Measurements from ENCODE around the gene STK16.
"Not testable (repeated sequence)": the region's sequence is repeated elsewhere in the genome, so short reads cannot be mapped to it uniquely, and the experiment has no call there.

Gene STK16

DNA sequence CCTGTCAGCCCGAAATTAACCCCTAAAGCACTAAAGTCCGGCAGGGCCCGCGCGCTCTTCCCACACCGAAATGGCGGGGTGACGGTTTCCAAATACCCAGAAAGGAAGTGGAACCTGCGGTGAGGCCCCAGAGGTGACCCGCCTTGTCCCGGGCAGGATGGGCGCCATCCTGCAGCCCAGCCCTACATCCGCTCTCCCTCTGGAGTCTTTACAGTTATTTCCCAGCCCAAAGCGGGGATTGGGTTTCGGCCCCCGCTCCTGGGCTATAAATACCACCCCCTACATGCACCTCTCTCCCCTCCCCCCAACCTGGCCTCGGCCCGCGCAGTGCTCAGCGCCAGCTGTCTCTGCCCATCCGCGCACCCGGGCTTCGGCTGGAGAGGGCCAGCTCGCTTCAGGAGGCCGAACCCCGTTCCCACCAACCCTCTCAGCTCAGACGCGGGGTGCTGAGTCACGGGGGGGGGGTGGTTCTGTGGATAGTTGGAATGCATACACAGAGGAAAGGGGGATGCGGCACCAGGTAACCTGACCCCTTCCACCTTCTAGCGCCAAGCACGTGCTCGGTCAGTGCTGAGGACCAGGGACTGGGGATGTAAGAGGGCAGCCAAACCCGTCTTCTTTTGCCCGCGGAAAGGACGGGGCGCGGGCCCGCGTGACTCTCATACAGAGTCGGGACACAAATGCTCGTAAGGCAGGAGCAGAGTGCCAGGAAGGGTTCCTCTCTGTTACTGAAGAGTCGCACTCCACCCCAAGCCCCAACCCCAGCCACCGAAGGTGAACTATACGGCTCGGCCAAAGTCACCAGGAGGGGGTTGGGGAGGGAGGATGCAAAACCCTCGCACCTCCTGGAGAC, 7.8 kb downstream of the STK16 start, which contains the start of gene TUBA4B:
Gene TUBA4B (plus strand): TSS at position 344 of the 853 bp plus-strand sequence. CDS start 165 bp downstream, at position 509.
- H3K9ac ChIP-seq (ENCODE audit: low read depth, low read length, poor library complexity, severe bottlenecking) = peak within 1 kb of the TSS; percentile 47
- H3K4me3 ChIP-seq (ENCODE audit: low read length, poor library complexity, severe bottlenecking) = peak within 1 kb of the TSS; percentile 73
- peaks cover 8% of the 10 kb centered on the region for H4K20me1 ChIP-seq (ENCODE audit: insufficient read depth, low read length, poor library complexity, severe bottlenecking)

GRCh38 chr2:219253753-219254589, 8.7 kb downstream of the STK16 start, which contains the start of gene TUBA4A:
TUBA4A (minus strand) TSS chr2:219253918; CDS start chr2:219253858, 60 bp downstream.
- Histone ChIP-seq H3K9me2 (replicated peaks; ENCODE audit: low read depth, low read length) (no peaks in the 10 kb centered on the region), H3K4me1 (ENCODE audit: insufficient read depth, low read length, poor library complexity, severe bottlenecking) (peaks cover 41% of the 10 kb centered on the region), H3K4me3 (ENCODE audit: low read length, poor library complexity, severe bottlenecking) (peak within 1 kb of the TSS; percentile 73), H2AFZ (ENCODE audit: low read length) (peak within 1 kb of the TSS; percentile 42), H3K79me2 (ENCODE audit: insufficient read depth, low read length) (no peaks in the 10 kb centered on the region), H3F3A (ENCODE audit: low read depth) (no peaks in the 10 kb centered on the region), H3K27me3 (ENCODE audit: insufficient read depth, low read length, poor library complexity, severe bottlenecking) (peaks cover 45% of the 10 kb centered on the region), H4K20me1 (ENCODE audit: insufficient read depth, low read length, poor library complexity, severe bottlenecking) (peaks cover 2% of the 10 kb centered on the region), H3K4me2 (ENCODE audit: low read depth, low read length, poor library complexity, severe bottlenecking) (peak within 1 kb of the TSS; percentile 85), H3K9me3 (ENCODE audit: insufficient read depth, low read depth, low read length) (no peaks in the 10 kb centered on the region), H3K36me3 (ENCODE audit: insufficient read depth, low read length) (no peaks in the 10 kb centered on the region), H3K9ac (ENCODE audit: low read depth, low read length, poor library complexity, severe bottlenecking) (peak within 1 kb of the TSS; percentile 47)
- TF ChIP-seq EZH2phosphoT487 (IDR thresholded peaks at IDR 0.05; ENCODE audit: borderline replicate concordance) = no peak
- TF ChIP-seq, protein P1, sequence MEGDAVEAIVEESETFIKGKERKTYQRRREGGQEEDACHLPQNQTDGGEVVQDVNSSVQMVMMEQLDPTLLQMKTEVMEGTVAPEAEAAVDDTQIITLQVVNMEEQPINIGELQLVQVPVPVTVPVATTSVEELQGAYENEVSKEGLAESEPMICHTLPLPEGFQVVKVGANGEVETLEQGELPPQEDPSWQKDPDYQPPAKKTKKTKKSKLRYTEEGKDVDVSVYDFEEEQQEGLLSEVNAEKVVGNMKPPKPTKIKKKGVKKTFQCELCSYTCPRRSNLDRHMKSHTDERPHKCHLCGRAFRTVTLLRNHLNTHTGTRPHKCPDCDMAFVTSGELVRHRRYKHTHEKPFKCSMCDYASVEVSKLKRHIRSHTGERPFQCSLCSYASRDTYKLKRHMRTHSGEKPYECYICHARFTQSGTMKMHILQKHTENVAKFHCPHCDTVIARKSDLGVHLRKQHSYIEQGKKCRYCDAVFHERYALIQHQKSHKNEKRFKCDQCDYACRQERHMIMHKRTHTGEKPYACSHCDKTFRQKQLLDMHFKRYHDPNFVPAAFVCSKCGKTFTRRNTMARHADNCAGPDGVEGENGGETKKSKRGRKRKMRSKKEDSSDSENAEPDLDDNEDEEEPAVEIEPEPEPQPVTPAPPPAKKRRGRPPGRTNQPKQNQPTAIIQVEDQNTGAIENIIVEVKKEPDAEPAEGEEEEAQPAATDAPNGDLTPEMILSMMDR (conservative IDR thresholded peaks at IDR 0.05; ENCODE audit: low read length) = no peak

More for the DNA sequence above, 7.8 kb downstream of the STK16 start, which contains the start of gene TUBA4B:
- Histone ChIP-seq H3K4me2 (ENCODE audit: low read depth, low read length, poor library complexity, severe bottlenecking) (peak within 1 kb of the TSS; percentile 85), H3K36me3 (ENCODE audit: insufficient read depth, low read length) (no peaks in the 10 kb centered on the region), H3K9me2 (replicated peaks; ENCODE audit: low read depth, low read length) (no peaks in the 10 kb centered on the region), H3F3A (ENCODE audit: low read depth) (no peaks in the 10 kb centered on the region), H3K9me3 (ENCODE audit: insufficient read depth, low read depth, low read length) (no peaks in the 10 kb centered on the region), H3K4me1 (ENCODE audit: insufficient read depth, low read length, poor library complexity, severe bottlenecking) (peaks cover 49% of the 10 kb centered on the region), H3K79me2 (ENCODE audit: insufficient read depth, low read length) (no peaks in the 10 kb centered on the region), H2AFZ (ENCODE audit: low read length) (peak within 1 kb of the TSS; percentile 42), H3K27me3 (ENCODE audit: insufficient read depth, low read length, poor library complexity, severe bottlenecking) (peaks cover 45% of the 10 kb centered on the region)
- TF ChIP-seq EZH2phosphoT487 (IDR thresholded peaks at IDR 0.05; ENCODE audit: borderline replicate concordance) = no peak
- TF ChIP-seq, protein P1 (conservative IDR thresholded peaks at IDR 0.05; ENCODE audit: low read length) = no peak

- Histone ChIP-seq H2AFZ (ENCODE audit: low read length) (peak overlapping the region; percentile 42), H3K9ac (ENCODE audit: low read depth, low read length, poor library complexity, severe bottlenecking) (no peak overlapping the region), H3K4me2 (ENCODE audit: low read depth, low read length, poor library complexity, severe bottlenecking) (peak overlapping the region; percentile 85), H3K9me2 (replicated peaks; ENCODE audit: low read depth, low read length) (no peaks in the 10 kb centered on the region), H3K4me3 (ENCODE audit: low read length, poor library complexity, severe bottlenecking) (peak overlapping the region; percentile 73), H3F3A (ENCODE audit: low read depth) (no peaks in the 10 kb centered on the region), H3K36me3 (ENCODE audit: insufficient read depth, low read length) (no peaks in the 10 kb centered on the region), H3K9me3 (ENCODE audit: insufficient read depth, low read depth, low read length) (no peaks in the 10 kb centered on the region), H3K27me3 (ENCODE audit: insufficient read depth, low read length, poor library complexity, severe bottlenecking) (peaks cover 45% of the 10 kb centered on the region), H3K79me2 (ENCODE audit: insufficient read depth, low read length) (no peaks in the 10 kb centered on the region), H3K4me1 (ENCODE audit: insufficient read depth, low read length, poor library complexity, severe bottlenecking) (peaks cover 33% of the 10 kb centered on the region), H4K20me1 (ENCODE audit: insufficient read depth, low read length, poor library complexity, severe bottlenecking) (no peaks in the 10 kb centered on the region)
- TF ChIP-seq, protein P1 (conservative IDR thresholded peaks at IDR 0.05; ENCODE audit: low read length) = no peak
- TF ChIP-seq EZH2phosphoT487 (IDR thresholded peaks at IDR 0.05; ENCODE audit: borderline replicate concordance) = no peak
Measured at GRCh38 chr2:219254590-219255201, 9.4 kb downstream of the STK16 start.

DNA sequence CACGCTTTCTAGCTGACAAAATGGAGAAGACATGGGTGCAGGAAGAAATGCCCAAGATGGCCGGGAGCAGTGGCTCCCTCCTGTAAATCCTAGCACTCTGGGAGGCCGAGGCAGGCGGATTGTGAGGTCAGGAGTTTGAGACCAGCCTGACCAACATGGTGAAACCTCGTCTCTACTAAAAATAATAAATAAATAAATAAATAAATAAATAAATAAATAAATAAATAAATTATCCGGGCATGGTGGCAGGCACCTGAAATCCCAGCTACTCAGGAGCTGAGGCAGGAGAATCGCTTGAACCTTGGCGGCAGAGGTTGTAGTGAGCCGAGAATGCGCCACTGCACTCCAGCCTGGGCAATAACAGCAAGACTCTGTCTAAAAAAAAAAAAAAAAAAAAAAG, 13.7 kb downstream of the STK16 start:
- not testable (repeated sequence) for H3K9me2 ChIP-seq (replicated peaks; ENCODE audit: low read depth, low read length); H3F3A ChIP-seq (ENCODE audit: low read depth); H2AFZ ChIP-seq (ENCODE audit: low read length); H3K79me2 ChIP-seq (ENCODE audit: insufficient read depth, low read length); H3K4me2 ChIP-seq (ENCODE audit: low read depth, low read length, poor library complexity, severe bottlenecking); H3K9me3 ChIP-seq (ENCODE audit: insufficient read depth, low read depth, low read length); H4K20me1 ChIP-seq (ENCODE audit: insufficient read depth, low read length, poor library complexity, severe bottlenecking); H3K9ac ChIP-seq (ENCODE audit: low read depth, low read length, poor library complexity, severe bottlenecking); H3K4me3 ChIP-seq (ENCODE audit: low read length, poor library complexity, severe bottlenecking); H3K36me3 ChIP-seq (ENCODE audit: insufficient read depth, low read length)
- peaks cover 22% of the 10 kb centered on the region for H3K27me3 ChIP-seq (ENCODE audit: insufficient read depth, low read length, poor library complexity, severe bottlenecking)
- H3K4me1 ChIP-seq (ENCODE audit: insufficient read depth, low read length, poor library complexity, severe bottlenecking) = peaks cover 11% of the 10 kb centered on the region

Data from Loucy (cell line).